ENCODE measurements around the gene BCKDK. TPM values are rescaled to one million over a fixed set of nuclear protein-coding genes. Genes with fewer than 3 reads are reported as not detected.

The BCKDK gene
- total RNA-seq, 1 donor from 2014 or later: 43.6 TPM

GRCh38 chr16:31073970-31074813, 34.0 kb upstream of the BCKDK start, which contains the start of the genes ZNF646 and ZNF668:
Gene ZNF646 (plus strand): TSS chr16:31074422. CDS start chr16:31076325, 1,903 bp downstream.
Gene ZNF668 (minus strand): TSS chr16:31074240. CDS start chr16:31064459, 9,781 bp downstream.
- Mint-ChIP-seq H3K36me3 (ENCODE audit: low read depth) (peaks cover 31% of the 10 kb centered on the region), H3K4me3 (peak within 1 kb of the TSS; percentile 99), H3K4me1 (ENCODE audit: low read depth) (peaks cover 35% of the 10 kb centered on the region), H3K27ac (peak within 1 kb of the TSS; percentile 96), H3K27me3 (ENCODE audit: insufficient read depth) (no peaks in the 10 kb centered on the region), H3K9me3 (no peaks in the 10 kb centered on the region)
- DNase-seq (ENCODE audit: low spot score): peak; percentile 98
- intact Hi-C loops (cut with micrococcal nuclease): loop anchor here (1.0 to 10.0 kb wide), 17 partner anchors 20 to 1212 kb away; partner anchors contain the start of genes ARMC5, CDIPT, CFAP119 and FBRS

GRCh38 chr16:31074814-31075183, 33.4 kb upstream of the BCKDK start:
- peak overlapping the region; percentile 97 for H3K4me3 Mint-ChIP-seq
- no peaks in the 10 kb centered on the region for H3K27me3 Mint-ChIP-seq (ENCODE audit: insufficient read depth)
- H3K36me3 Mint-ChIP-seq (ENCODE audit: low read depth): peaks cover 32% of the 10 kb centered on the region
- intact Hi-C loops (cut with micrococcal nuclease): loop anchor here (1.0 to 10.0 kb wide), 16 partner anchors 20 to 1212 kb away; partner anchors contain the start of genes ARMC5, CDIPT, CFAP119 and FBRS
- DNase-seq (ENCODE audit: low spot score): no peak
- H3K27ac Mint-ChIP-seq: peak overlapping the region; percentile 96
- peaks cover 32% of the 10 kb centered on the region for H3K4me1 Mint-ChIP-seq (ENCODE audit: low read depth)
- no peaks in the 10 kb centered on the region for H3K9me3 Mint-ChIP-seq

GRCh38 chr16:31076319-31076718, 31.9 kb upstream of the BCKDK start:
- intact Hi-C loops (cut with micrococcal nuclease): loop anchor here (10.0 kb wide), 1 partner anchor 278 kb away; the partner anchor contains the start of gene ITGAX
- no peak for DNase-seq (ENCODE audit: low spot score)
- Mint-ChIP-seq H3K4me1 (ENCODE audit: low read depth) (peaks cover 32% of the 10 kb centered on the region), H3K9me3 (no peaks in the 10 kb centered on the region), H3K27ac (peak overlapping the region; percentile 52), H3K36me3 (ENCODE audit: low read depth) (peaks cover 36% of the 10 kb centered on the region), H3K27me3 (ENCODE audit: insufficient read depth) (no peaks in the 10 kb centered on the region), H3K4me3 (peak overlapping the region; percentile 97)

- Mint-ChIP-seq H3K27me3 (ENCODE audit: insufficient read depth) (no peaks in the 10 kb centered on the region), H3K4me1 (ENCODE audit: low read depth) (peaks cover 25% of the 10 kb centered on the region), H3K27ac (no peak overlapping the region), H3K4me3 (no peak overlapping the region), H3K36me3 (ENCODE audit: low read depth) (peaks cover 36% of the 10 kb centered on the region), H3K9me3 (no peaks in the 10 kb centered on the region)
- intact Hi-C loops (cut with micrococcal nuclease): loop anchor here (10.0 kb wide), 1 partner anchor 278 kb away; the partner anchor contains the start of gene ITGAX
- DNase-seq (ENCODE audit: low spot score): no peak
Measured at GRCh38 chr16:31077024-31077423, 31.2 kb upstream of the BCKDK start.

GRCh38 chr16:31077592-31078396, 30.4 kb upstream of the BCKDK start:
- Mint-ChIP-seq H3K27ac (no peak overlapping the region), H3K27me3 (ENCODE audit: insufficient read depth) (no peaks in the 10 kb centered on the region), H3K36me3 (ENCODE audit: low read depth) (peaks cover 39% of the 10 kb centered on the region), H3K4me1 (ENCODE audit: low read depth) (peaks cover 19% of the 10 kb centered on the region), H3K4me3 (no peak overlapping the region), H3K9me3 (no peaks in the 10 kb centered on the region)
- intact Hi-C loops (cut with micrococcal nuclease): loop anchor here (10.0 kb wide), 1 partner anchor 277 kb away; the partner anchor contains the start of gene ITGAX
- DNase-seq (ENCODE audit: low spot score): no peak

GRCh38 chr16:31078597-31079341, 29.4 kb upstream of the BCKDK start:
- H3K4me1 Mint-ChIP-seq (ENCODE audit: low read depth): peaks cover 19% of the 10 kb centered on the region
- no peak overlapping the region for H3K27ac Mint-ChIP-seq
- intact Hi-C loops (cut with micrococcal nuclease): loop anchor here (10.0 kb wide), 1 partner anchor 276 kb away; the partner anchor contains the start of gene ITGAX
- no peak for DNase-seq (ENCODE audit: low spot score)
- H3K27me3 Mint-ChIP-seq (ENCODE audit: insufficient read depth): no peaks in the 10 kb centered on the region
- no peaks in the 10 kb centered on the region for H3K9me3 Mint-ChIP-seq
- H3K4me3 Mint-ChIP-seq: no peak overlapping the region
- peaks cover 39% of the 10 kb centered on the region for H3K36me3 Mint-ChIP-seq (ENCODE audit: low read depth)

GRCh38 chr16:31079342-31079944, 28.7 kb upstream of the BCKDK start:
- no peak for DNase-seq (ENCODE audit: low spot score)
- H3K4me1 Mint-ChIP-seq (ENCODE audit: low read depth): peaks cover 19% of the 10 kb centered on the region
- intact Hi-C loops (cut with micrococcal nuclease): loop anchor here (10.0 kb wide), 1 partner anchor 275 kb away; the partner anchor contains the start of gene ITGAX
- no peak overlapping the region for H3K4me3 Mint-ChIP-seq
- no peaks in the 10 kb centered on the region for H3K9me3 Mint-ChIP-seq
- peaks cover 39% of the 10 kb centered on the region for H3K36me3 Mint-ChIP-seq (ENCODE audit: low read depth)
- H3K27me3 Mint-ChIP-seq (ENCODE audit: insufficient read depth): no peaks in the 10 kb centered on the region
- no peak overlapping the region for H3K27ac Mint-ChIP-seq

- Mint-ChIP-seq H3K4me1 (ENCODE audit: low read depth) (peaks cover 12% of the 10 kb centered on the region), H3K27me3 (ENCODE audit: insufficient read depth) (no peaks in the 10 kb centered on the region), H3K9me3 (no peaks in the 10 kb centered on the region), H3K4me3 (no peak overlapping the region), H3K36me3 (ENCODE audit: low read depth) (peaks cover 34% of the 10 kb centered on the region), H3K27ac (no peak overlapping the region)
- intact Hi-C loops (cut with micrococcal nuclease): no loop called here
- no peak for DNase-seq (ENCODE audit: low spot score)
Measured at GRCh38 chr16:31080035-31080629, 28.1 kb upstream of the BCKDK start.

- Mint-ChIP-seq H3K4me1 (ENCODE audit: low read depth) (peaks cover 4% of the 10 kb centered on the region), H3K27ac (no peak overlapping the region), H3K36me3 (ENCODE audit: low read depth) (peaks cover 32% of the 10 kb centered on the region), H3K9me3 (no peaks in the 10 kb centered on the region), H3K4me3 (no peak overlapping the region), H3K27me3 (ENCODE audit: insufficient read depth) (no peaks in the 10 kb centered on the region)
- no peak for DNase-seq (ENCODE audit: low spot score)
- intact Hi-C loops (cut with micrococcal nuclease): no loop called here
Measured at GRCh38 chr16:31080756-31081419, 27.3 kb upstream of the BCKDK start.

- H3K27ac Mint-ChIP-seq: no peak overlapping the region
- intact Hi-C loops (cut with micrococcal nuclease): no loop called here
- H3K36me3 Mint-ChIP-seq (ENCODE audit: low read depth): peaks cover 28% of the 10 kb centered on the region
- no peaks in the 10 kb centered on the region for H3K27me3 Mint-ChIP-seq (ENCODE audit: insufficient read depth)
- no peak overlapping the region for H3K4me3 Mint-ChIP-seq
- H3K9me3 Mint-ChIP-seq: no peaks in the 10 kb centered on the region
- H3K4me1 Mint-ChIP-seq (ENCODE audit: low read depth): no peaks in the 10 kb centered on the region
- DNase-seq (ENCODE audit: low spot score): no peak
Measured at GRCh38 chr16:31081428-31082351, 26.5 kb upstream of the BCKDK start.
